DMS153 treated with DMSO at 0.1 percent for 48 hours (cell line): Measurements from ENCODE around the gene FOSL2.
A peak's percentile ranks its signal among the peaks of the same experiment; 100 is the strongest.

Experiments used
- DNase-seq: peaks from one replicate; lab custom pipeline; 2025; ENCODE audit not compliant: unreplicated experiment; lab: John Stamatoyannopoulos, UW

Gene FOSL2

GRCh38 chr2:28430377-28430765 lies 37.7 kb downstream of the FOSL2 start:
- DNase-seq: no peak

GRCh38 chr2:28430788-28431418 lies 38.2 kb downstream of the FOSL2 start:
- DNase-seq: no peak

DNA sequence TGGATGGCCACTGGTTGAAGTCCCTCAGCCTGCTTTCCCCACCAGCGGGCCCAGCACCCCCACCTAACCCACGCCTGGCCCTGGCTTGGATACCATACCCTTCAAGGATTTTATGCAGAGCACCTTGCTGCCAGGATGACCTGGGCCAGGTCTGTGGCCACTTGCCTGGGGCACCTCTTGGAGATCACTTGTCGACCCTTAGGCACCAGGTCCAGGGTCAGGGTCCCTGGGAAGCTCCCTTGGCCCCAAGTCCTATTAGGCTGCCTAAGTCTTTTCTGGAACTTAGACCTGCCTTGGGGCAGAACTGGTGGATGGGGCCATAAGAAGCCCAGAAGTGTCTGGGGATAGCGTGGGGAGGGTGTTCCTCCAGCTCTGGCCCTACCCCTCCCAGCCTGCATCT lies 39.1 kb downstream of the FOSL2 start:
- no peak for DNase-seq

- DNase-seq: no peak
These were observed 39.7 kb downstream of the FOSL2 start for GRCh38 chr2:28432362-28432761.

DNA sequence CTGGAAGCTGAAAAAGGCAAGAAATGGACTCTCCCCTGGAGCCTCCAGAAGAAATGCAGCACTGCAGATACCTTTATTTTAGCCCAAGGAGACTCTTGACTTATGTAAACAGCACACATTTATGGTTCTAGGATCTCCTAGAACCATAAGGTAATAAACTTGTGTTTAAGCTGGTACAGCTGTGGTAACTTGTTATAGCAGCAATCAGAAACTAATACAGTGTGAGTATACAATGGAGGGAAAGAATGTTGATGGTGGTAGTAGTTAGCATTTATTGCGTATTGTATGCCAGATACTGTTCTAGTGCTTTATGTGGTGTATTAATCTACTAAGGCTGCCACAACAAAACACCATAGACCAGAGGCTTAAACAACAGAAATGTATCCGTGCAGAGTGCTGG lies 40.6 kb downstream of the FOSL2 start:
- no peak for DNase-seq

DNA sequence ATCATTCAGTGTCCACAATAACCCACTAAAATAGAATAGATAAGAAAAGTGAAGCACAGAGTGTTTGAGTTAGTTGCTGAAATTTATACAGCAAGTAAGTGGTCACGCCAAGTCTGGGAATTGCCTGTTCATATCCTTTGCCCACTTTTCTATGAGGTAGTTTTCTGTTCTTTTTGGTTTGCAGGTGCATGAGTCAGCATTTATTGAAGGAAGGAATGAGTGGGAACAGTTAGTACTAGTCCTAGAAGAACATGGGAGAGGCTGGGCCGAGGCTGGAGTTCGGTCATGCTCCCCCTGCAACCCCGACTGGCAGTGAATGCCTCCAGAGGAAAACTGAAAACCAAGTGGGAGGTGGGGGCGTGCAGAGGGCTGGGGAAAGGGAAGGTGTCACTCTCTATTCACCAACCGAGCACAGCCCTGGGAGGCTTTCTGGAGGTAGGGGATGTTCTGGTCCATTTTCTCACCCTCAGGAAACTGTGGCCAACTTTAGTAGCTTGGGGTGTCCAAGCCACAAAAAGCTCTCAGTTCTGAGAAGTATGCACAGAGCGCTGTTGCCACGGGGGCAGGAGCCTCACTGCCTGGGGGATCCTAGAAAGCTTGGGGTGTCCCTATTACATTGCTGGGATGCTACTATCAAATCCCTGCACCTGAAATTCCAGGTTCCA lies 41.4 kb downstream of the FOSL2 start:
- no peak for DNase-seq

DNA sequence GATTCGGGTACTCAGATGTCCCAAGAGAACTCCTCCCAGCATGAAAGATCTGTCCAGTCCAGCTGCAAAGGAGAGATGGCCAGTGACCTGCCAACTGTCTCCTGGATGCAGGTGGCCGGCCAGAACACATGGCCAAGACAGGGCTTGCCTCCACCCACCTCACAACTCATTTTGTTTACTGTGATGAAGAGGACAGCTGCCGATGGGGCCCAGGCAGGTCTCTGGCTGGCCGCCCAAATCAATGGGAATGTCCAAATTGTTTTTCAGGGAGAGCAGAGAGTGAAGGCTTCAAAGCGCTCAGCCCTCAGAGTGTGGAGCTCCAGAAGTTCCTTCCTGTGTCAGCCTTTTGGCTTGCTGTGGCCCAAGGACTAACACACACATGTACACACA lies 41.9 kb downstream of the FOSL2 start:
- DNase-seq: no peak

GRCh38 chr2:28435241-28435640 lies 42.6 kb downstream of the FOSL2 start:
- DNase-seq: no peak

DNA sequence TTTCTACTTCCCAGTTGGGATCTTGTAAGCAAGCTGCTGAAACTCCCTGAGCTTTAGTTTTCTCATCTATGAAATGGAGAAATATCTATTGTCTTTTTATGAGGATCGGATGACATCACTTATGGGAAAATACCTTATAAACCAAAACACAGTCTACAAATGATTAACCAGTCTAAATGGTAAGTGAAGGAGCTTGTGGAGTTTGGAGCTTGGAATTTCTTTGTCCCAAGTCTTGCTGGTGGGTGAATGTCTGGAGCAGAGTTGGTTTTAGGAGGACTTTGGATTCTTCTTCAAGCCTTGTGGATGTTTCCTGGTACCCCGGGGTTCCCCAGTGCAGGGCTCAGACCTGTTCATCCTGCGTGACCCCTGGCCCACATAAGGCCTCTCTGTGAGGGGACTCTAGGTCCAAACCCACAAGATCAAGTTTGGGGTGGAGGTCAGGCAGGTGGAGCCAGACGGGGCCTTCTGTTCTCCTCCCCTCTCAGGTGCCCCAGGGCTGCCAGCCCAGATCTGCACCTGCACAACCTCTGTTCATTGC lies 43.2 kb downstream of the FOSL2 start:
- no peak for DNase-seq

DNA sequence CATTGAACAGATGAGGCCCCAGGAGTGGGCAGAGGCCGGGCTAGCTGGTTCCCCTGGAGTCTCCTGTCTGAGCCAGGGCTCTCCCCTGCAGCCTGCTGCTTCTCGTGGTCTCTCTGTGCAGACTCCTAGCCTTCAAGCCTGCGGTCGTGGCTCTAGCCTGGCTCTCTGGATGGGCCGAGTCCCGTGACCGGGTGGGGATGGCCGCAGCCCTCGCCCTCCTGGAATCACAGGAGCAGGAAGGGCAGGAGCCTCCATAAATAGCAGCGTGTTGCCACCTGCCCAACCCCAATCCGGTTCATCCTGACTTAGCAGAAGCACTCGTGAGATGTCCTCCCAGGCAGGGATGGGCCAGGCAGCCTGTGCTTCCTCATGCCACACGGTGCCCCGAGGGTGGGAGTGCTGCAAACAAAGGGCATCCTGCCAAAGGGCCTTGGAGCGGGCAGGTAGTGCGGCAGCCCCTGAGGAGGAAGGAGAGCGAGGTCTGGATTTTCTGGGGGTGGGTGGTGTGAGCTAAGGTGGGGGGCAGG lies 43.9 kb downstream of the FOSL2 start:
- DNase-seq: peak; percentile 31

GRCh38 chr2:28437149-28437835 lies 44.6 kb downstream of the FOSL2 start:
- DNase-seq: no peak

DNA sequence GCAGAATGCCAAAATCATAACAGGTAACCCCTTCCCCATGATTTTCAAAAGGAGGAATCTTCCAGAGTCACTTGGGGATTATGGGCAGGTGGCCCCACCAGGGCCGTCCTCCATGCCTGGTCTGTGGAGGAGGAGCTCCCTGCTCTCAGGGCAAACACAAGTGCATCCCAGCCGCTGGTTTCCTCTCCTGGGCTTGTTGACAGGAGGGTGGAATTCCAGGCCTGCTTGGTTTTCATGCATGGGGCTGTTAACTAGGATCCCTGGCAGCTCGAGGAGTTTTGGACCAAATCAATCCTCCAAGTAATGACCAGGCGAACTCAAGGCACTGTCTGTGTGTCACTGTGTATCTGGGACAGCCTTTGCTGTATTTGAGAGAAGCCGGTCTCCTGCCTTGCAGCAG lies 45.3 kb downstream of the FOSL2 start:
- no peak for DNase-seq

- DNase-seq: no peak
These were observed 45.9 kb downstream of the FOSL2 start for GRCh38 chr2:28438532-28439063.

DNA sequence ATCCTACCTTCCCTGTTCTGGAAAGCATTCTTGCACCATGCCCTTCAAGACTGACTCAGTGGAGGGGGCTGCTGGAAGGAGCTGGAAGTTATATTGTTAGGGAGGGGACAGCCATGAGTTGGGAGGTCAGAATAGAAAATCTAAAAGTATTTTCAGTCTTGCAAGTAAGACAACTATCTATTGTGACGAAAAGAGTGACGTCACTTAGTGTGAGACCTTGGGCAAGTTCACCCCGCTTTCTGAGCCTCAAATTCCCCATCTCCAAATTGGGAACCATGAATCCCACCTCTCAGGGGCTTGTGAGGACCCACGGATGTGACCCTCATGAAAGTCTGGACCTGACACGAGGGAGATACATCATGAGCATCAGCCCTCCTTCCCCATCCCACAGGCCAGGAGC lies 46.5 kb downstream of the FOSL2 start:
- no peak for DNase-seq

DNA sequence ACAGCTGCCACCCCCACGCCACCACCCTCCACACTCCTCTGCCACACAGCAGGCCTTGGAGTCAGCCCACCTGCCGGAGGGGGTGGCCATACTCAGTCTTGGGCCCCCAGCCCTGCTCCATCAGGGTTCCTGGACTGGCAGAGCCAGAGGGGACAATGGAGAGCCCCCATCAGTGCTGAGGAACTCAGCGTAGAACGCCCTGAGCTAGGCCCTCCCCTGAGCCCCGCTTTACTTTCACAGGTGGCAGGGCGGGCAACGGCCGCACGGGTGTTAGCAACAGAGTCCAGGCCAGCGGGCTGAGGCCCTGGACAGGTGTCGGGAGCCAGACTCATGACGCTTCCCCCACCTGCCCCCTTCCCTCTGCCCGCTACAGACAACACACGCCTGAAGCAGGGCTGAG lies 47.1 kb downstream of the FOSL2 start:
- no peak for DNase-seq

- no peak for DNase-seq
These were observed 49.7 kb downstream of the FOSL2 start for GRCh38 chr2:28442328-28442727.

DNA sequence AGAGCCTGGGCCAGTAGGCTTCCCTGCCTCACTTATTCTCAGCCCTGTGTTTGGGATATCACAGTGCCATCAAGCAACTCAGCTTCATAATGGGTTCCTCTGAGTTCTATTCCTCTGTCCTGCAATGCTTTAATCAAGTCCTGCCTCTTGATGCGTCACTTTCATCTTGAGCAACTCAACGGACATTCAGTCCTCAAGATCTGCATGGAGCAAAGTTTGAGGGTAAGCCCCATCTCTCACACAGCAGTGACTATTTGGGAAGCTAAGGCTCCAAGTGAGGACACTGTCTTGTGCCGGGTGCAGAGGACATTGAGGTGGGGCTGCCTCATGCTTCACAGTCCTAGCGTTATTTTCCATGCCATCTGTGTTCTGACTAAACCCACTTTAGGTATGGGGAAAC lies 52.3 kb downstream of the FOSL2 start:
- DNase-seq: no peak

DNA sequence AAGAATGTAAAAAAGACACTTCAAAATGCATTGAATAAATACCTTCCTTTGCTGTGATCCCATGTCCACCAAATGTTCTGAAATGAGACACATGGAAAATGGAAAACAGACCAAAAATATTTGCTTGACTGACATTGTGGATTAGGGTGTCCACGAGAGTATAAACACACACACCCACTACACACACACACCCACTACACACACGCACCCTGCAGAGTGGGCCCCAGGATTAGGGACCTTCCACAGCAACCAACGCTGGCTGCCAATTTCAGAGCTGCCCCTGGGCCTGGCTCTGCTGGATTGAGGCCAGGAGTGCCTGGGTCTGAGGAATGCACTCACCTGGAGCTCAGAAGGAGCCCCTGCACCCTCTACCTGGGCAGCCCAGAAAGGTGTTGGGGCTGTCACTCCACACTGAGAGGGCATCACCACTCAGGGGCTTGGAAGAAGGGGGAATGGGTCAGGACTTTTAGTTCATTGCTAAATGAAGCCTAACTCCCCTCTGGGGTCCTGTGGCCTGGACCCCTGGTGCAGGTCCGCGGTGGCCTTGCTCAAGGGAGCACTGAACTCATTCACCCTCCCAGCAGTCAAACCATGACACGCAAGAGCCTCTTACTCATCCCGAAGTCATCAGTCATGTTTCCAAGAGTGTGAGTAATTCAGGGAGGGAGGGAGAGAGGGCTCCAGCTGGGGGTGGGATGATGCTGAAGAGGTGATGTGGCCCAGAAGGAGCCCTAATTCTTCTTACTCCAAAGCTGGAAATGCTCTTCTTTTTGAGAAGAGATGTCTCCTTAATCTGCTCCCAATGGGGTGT lies 53.0 kb downstream of the FOSL2 start:
- DNase-seq: no peak

DNA sequence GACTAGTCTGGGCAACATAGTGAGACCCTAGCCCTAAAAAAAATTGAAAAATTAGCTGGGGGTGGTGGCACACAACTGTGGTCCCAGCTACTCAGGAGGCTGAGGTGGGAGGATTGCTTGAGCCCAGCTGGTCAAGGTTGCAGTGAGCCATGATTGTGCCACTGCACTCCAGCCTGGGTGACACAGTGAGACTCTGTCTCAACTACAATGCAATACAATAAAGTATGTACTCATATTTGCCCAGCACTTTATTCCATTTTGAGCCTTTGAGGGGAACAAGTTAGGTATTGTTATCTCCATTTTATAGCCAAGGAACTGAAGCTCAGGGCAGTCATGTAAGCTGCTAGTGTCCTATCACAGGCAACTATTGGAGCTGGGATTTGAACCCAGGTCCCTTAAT lies 53.9 kb downstream of the FOSL2 start:
- no peak for DNase-seq

DNA sequence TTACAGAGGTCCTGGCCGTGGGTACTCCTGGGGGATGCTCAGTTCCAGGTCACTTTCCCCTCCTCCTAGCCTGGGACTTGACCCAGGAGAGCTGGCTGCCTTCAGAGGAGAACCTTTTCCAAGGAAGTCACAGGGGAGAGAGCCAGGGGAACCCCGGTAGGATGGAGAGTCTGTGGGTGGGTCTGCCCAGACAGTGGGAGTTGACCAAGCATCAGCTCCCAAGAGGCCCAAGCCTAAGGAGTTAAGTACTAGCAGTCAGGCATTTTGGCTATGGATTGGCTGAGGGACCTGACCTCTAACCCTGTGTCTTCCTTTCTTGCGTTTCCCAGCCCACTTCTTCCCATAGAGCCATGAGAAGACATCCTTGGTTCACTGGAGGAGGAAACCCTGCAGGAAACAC lies 54.4 kb downstream of the FOSL2 start:
- no peak for DNase-seq
